OCI-LY7 (cell line): ENCODE data around the gene RSPH3.

Source experiments
- EZH2phosphoT487 ChIP-seq: fragments of 200-600 bp; sonication (generic); IDR thresholded peaks from 2 replicates; pipeline ENCODE4 v1.6.1; 2018; ENCODE audit warnings: low read depth, borderline replicate concordance, mild to moderate bottlenecking, mixed run types, antibody characterized with exemption, low read length, moderate library complexity, mixed read lengths
- TF ChIP-seq, protein P1 (sequence below): fragments of 200-600 bp; sonication (generic); conservative IDR thresholded peaks from 2 replicates; pipeline ENCODE4 v1.5.1; 2014; ENCODE audit warnings: mild to moderate bottlenecking, antibody characterized with exemption, low read length, moderate library complexity, mixed read lengths

GRCh38 chr6:158988477-158988876, 11.5 kb downstream of the RSPH3 start:
- TF ChIP-seq, protein P1, sequence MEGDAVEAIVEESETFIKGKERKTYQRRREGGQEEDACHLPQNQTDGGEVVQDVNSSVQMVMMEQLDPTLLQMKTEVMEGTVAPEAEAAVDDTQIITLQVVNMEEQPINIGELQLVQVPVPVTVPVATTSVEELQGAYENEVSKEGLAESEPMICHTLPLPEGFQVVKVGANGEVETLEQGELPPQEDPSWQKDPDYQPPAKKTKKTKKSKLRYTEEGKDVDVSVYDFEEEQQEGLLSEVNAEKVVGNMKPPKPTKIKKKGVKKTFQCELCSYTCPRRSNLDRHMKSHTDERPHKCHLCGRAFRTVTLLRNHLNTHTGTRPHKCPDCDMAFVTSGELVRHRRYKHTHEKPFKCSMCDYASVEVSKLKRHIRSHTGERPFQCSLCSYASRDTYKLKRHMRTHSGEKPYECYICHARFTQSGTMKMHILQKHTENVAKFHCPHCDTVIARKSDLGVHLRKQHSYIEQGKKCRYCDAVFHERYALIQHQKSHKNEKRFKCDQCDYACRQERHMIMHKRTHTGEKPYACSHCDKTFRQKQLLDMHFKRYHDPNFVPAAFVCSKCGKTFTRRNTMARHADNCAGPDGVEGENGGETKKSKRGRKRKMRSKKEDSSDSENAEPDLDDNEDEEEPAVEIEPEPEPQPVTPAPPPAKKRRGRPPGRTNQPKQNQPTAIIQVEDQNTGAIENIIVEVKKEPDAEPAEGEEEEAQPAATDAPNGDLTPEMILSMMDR = no peak
- TF ChIP-seq EZH2phosphoT487 = no peak
